Ishikawa (cell line): Measurements from ENCODE around the gene CAMK4.

Source experiments
- CEBPB ChIP-seq: IDR thresholded peaks from 2 replicates; pipeline ENCODE4 v1.6.1; 2012
- CREB1 ChIP-seq: IDR thresholded peaks from 2 replicates; pipeline ENCODE4 v1.6.1; 2012; ENCODE audit warnings: low read depth
- EGR1 ChIP-seq: IDR thresholded peaks from 2 replicates; pipeline ENCODE4 v1.6.1; 2012
- EP300 ChIP-seq: IDR thresholded peaks from 2 replicates; pipeline ENCODE4 v1.6.1; 2012; ENCODE audit warnings: borderline replicate concordance
- FOXM1 ChIP-seq: IDR thresholded peaks from 2 replicates; pipeline ENCODE4 v1.6.1; 2012; ENCODE audit warnings: low read depth, borderline replicate concordance
- NFIC ChIP-seq: IDR thresholded peaks from 2 replicates; pipeline ENCODE4 v1.6.1; 2012
- RAD21 ChIP-seq: IDR thresholded peaks from 2 replicates; pipeline ENCODE4 v1.6.1; 2012; ENCODE audit warnings: low read depth
- TAF1 ChIP-seq: IDR thresholded peaks from 2 replicates; pipeline ENCODE4 v1.6.1; 2012; ENCODE audit warnings: low read depth, mild to moderate bottlenecking
- TCF12 ChIP-seq: IDR thresholded peaks from 2 replicates; pipeline ENCODE4 v1.6.1; 2012; ENCODE audit warnings: low read depth
- TEAD4 ChIP-seq: IDR thresholded peaks from 2 replicates; pipeline ENCODE4 v1.6.1; 2012
- YY1 ChIP-seq: IDR thresholded peaks from 2 replicates; pipeline ENCODE4 v1.6.1; 2012; ENCODE audit warnings: low read depth
- ZBTB7A ChIP-seq: IDR thresholded peaks from 2 replicates; pipeline ENCODE4 v1.6.1; 2012; ENCODE audit warnings: low read depth
- TF ChIP-seq, protein P1 (sequence below): IDR thresholded peaks from 2 replicates; pipeline ENCODE4 v1.6.1; 2012
- TF ChIP-seq, protein P2 (sequence below): IDR thresholded peaks from 2 replicates; pipeline ENCODE4 v1.6.1; 2012; ENCODE audit warnings: low read depth, mild to moderate bottlenecking
- TF ChIP-seq, protein P3 (sequence below): IDR thresholded peaks from 2 replicates; pipeline ENCODE4 v1.6.1; 2012

Gene CAMK4

DNA sequence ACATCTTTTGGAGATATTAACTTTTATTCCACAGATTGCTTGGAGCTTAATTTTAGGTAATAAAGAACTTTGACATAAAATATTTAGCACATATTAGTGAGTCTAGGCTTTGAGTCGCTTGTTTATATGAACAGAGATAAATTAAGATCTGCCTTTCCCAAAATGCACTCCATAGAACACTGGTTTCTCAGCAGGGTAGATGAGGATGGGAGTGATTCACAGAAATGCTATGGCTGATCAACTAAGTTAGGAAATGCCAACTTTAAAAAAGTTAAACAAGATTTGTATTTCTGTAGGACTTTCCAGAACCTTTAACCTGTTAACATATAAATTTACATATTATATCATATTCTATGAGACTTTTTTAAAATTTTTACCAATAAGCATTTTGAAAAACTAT is 222.9 kb downstream of the CAMK4 start:
- TF ChIP-seq, protein P1, sequence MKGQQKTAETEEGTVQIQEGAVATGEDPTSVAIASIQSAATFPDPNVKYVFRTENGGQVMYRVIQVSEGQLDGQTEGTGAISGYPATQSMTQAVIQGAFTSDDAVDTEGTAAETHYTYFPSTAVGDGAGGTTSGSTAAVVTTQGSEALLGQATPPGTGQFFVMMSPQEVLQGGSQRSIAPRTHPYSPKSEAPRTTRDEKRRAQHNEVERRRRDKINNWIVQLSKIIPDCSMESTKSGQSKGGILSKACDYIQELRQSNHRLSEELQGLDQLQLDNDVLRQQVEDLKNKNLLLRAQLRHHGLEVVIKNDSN: no peak
- TF ChIP-seq NFIC (no peak), TCF12 (no peak), EGR1 (no peak), YY1 (no peak), TAF1 (no peak), CREB1 (no peak), TEAD4 (no peak), RAD21 (no peak), EP300 (no peak), CEBPB (no peak), ZBTB7A (no peak)

DNA sequence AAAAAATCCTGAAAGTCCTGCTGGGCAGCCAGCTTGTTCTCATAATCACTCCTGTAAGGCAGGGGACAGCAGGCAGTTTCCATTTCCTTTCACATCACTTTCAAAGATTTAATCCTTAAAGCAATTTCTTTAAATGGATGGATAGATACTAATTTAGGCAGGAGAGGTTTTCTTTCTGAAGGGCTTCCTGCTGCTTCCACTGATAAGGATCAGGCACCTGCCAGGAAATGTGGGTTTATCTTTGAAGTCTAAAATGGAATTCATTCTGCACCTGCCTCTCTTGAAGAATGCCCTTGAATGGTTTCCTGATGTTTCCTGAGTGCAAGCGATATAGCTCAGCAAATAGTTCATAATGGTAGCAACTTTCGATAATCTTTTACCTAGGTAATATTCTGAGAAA is 223.6 kb downstream of the CAMK4 start:
- no peak for TF ChIP-seq TAF1
- TF ChIP-seq, protein P2, sequence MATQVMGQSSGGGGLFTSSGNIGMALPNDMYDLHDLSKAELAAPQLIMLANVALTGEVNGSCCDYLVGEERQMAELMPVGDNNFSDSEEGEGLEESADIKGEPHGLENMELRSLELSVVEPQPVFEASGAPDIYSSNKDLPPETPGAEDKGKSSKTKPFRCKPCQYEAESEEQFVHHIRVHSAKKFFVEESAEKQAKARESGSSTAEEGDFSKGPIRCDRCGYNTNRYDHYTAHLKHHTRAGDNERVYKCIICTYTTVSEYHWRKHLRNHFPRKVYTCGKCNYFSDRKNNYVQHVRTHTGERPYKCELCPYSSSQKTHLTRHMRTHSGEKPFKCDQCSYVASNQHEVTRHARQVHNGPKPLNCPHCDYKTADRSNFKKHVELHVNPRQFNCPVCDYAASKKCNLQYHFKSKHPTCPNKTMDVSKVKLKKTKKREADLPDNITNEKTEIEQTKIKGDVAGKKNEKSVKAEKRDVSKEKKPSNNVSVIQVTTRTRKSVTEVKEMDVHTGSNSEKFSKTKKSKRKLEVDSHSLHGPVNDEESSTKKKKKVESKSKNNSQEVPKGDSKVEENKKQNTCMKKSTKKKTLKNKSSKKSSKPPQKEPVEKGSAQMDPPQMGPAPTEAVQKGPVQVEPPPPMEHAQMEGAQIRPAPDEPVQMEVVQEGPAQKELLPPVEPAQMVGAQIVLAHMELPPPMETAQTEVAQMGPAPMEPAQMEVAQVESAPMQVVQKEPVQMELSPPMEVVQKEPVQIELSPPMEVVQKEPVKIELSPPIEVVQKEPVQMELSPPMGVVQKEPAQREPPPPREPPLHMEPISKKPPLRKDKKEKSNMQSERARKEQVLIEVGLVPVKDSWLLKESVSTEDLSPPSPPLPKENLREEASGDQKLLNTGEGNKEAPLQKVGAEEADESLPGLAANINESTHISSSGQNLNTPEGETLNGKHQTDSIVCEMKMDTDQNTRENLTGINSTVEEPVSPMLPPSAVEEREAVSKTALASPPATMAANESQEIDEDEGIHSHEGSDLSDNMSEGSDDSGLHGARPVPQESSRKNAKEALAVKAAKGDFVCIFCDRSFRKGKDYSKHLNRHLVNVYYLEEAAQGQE: no peak
- TF ChIP-seq NFIC: no peak
- TF ChIP-seq, protein P1: no peak
- no peak for TF ChIP-seq YY1
- no peak for TF ChIP-seq FOXM1
- no peak for TF ChIP-seq RAD21
- TF ChIP-seq TEAD4: no peak
- TF ChIP-seq TCF12: no peak
- TF ChIP-seq, protein P3, sequence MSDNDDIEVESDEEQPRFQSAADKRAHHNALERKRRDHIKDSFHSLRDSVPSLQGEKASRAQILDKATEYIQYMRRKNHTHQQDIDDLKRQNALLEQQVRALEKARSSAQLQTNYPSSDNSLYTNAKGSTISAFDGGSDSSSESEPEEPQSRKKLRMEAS: no peak
- no peak for TF ChIP-seq ZBTB7A
- no peak for TF ChIP-seq CREB1
- TF ChIP-seq CEBPB: no peak
- TF ChIP-seq EP300: no peak
- no peak for TF ChIP-seq EGR1

DNA sequence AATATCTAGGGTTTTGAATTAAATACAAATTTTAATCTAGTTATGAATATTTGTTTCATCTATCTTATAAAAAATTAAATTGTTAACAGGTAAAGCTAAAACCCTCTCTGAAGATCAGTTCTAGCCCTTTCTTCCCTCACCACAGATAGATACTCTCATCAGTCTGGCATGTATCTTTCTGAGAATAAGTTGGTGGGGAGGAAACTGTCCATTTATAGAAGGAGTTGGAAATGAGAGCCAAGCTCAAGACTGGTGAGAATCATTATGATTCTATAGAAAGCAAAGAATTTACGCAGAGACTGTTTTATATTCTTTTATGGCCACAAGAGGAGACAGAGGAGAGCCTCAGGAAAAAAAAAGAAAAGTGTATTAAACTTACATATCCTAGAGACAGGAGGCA is 229.1 kb downstream of the CAMK4 start:
- TF ChIP-seq YY1 (no peak), TCF12 (no peak), TAF1 (no peak), CREB1 (no peak), EP300 (no peak), ZBTB7A (no peak), CEBPB (no peak), RAD21 (no peak), NFIC (no peak), EGR1 (no peak)
- TF ChIP-seq, protein P1: no peak
- TF ChIP-seq, protein P2: no peak

DNA sequence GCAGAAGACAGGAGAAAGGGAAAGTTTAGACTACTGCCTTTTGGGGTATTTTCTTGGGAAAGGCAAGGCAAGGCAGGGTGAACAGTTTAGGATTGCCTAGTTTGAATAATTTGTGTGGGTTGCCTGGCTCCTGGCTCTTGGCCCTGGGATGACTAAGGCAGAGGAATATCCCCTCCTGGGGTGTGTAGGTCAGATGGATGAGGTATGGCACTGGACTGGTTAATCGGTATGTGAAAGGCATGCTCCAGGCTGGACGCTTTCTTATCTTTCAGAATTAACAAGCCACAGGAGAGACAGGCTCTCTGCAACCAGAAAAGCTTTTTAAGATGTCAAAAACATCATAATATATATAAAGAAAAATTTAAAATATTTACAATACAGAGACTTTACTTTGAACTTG is 229.6 kb downstream of the CAMK4 start:
- no peak for TF ChIP-seq CEBPB
- no peak for TF ChIP-seq TAF1
- no peak for TF ChIP-seq FOXM1
- no peak for TF ChIP-seq RAD21
- TF ChIP-seq, protein P3: no peak

DNA sequence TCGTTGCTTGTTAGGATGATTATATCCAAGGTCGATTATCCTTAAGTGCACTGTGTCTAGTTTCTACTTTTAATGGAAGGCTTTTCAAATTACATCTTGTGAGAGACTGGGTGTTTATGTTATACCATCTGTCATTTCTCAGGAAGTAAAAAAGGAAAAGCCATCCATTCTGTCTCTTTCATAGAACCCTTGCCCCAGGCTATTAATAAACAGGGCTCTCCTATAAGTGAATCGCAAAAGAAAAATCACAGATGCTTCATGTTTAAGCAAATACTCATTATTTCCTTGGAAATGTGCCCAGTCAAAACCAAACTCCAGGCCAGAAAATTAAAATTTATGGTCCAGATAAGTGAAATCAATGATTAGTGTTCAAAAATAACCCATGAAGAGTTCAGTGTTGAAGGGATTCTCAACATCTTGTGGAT is 230.0 kb downstream of the CAMK4 start:
- no peak for TF ChIP-seq NFIC
- TF ChIP-seq, protein P3: no peak
- TF ChIP-seq RAD21: no peak
- no peak for TF ChIP-seq CREB1
- no peak for TF ChIP-seq TCF12
- TF ChIP-seq EP300: no peak
- TF ChIP-seq, protein P2: no peak
- TF ChIP-seq EGR1: no peak
- no peak for TF ChIP-seq ZBTB7A
- no peak for TF ChIP-seq TAF1
- no peak for TF ChIP-seq TEAD4
- TF ChIP-seq, protein P1: no peak
- TF ChIP-seq YY1: no peak
- no peak for TF ChIP-seq FOXM1
- TF ChIP-seq CEBPB: no peak
